Neural cell (in vitro differentiated cells): Measurements from ENCODE around the gene IQGAP1. TPM values are rescaled to one million over a fixed set of nuclear protein-coding genes. Genes with fewer than 3 reads are reported as not detected.

Source experiments
- H2AFZ ChIP-seq: fragments of 200-600, 300-800 bp; sonication (generic), shearing (Covaris generic); 2 replicates; pipeline ENCODE4 v1.6.0; 2014; ENCODE audit warnings: low read depth, mild to moderate bottlenecking, antibody characterized with exemption, low read length, moderate library complexity
- H3F3A ChIP-seq: fragments of 200-600 bp; shearing (Covaris generic); 2 replicates; pipeline ENCODE4 v1.6.1; 2016; ENCODE audit warnings: mild to moderate bottlenecking, moderate library complexity, mixed read lengths, antibody characterized with exemption, low read length; ENCODE audit not compliant: insufficient read depth, poor library complexity, severe bottlenecking
- H3K27ac ChIP-seq: fragments of 200-600, 300-800 bp; sonication (generic), shearing (Covaris generic); 2 replicates; pipeline ENCODE4 v1.5.1; 2014; ENCODE audit warnings: mild to moderate bottlenecking, low read length, moderate library complexity
- H3K27me3 ChIP-seq: fragments of 300-800, 200-600 bp; sonication (generic), shearing (Covaris generic); 2 replicates; pipeline ENCODE4 v1.6.0; 2014; ENCODE audit warnings: mild to moderate bottlenecking, low read depth, low read length, moderate library complexity; ENCODE audit not compliant: insufficient read depth
- H3K36me3 ChIP-seq: fragments of 300-800, 200-600 bp; sonication (generic), shearing (Covaris generic); 2 replicates; pipeline ENCODE4 v1.5.1; 2014; ENCODE audit warnings: mild to moderate bottlenecking, antibody characterized with exemption, low read length, moderate library complexity; ENCODE audit not compliant: insufficient read depth
- H3K4me2 ChIP-seq: fragments of 300-800, 200-600 bp; sonication (generic), shearing (Covaris generic); 2 replicates; pipeline ENCODE4 v1.6.0; 2014; ENCODE audit warnings: mild to moderate bottlenecking, low read length
- H3K4me3 ChIP-seq: fragments of 300-800, 200-600 bp; sonication (generic), shearing (Covaris generic); 2 replicates; pipeline ENCODE4 v1.5.1; 2014; ENCODE audit warnings: mild to moderate bottlenecking, low read length, moderate library complexity
- H3K79me2 ChIP-seq: fragments of 200-600 bp; shearing (Covaris generic); replicated peaks from 2 replicates; pipeline ENCODE4 v1.6.0; 2014; ENCODE audit warnings: mild to moderate bottlenecking, low read length, moderate library complexity; ENCODE audit not compliant: insufficient read depth
- H3K9ac ChIP-seq: fragments of 300-800, 200-600 bp; sonication (generic), shearing (Covaris generic); 2 replicates; pipeline ENCODE4 v1.6.1; 2016; ENCODE audit warnings: mild to moderate bottlenecking, low read length, mixed read lengths
- H3K9me2 ChIP-seq: fragments of 200-600 bp; shearing (Covaris generic); 2 replicates; pipeline ENCODE4 v1.6.1; 2016; ENCODE audit warnings: mild to moderate bottlenecking, low read length, mixed read lengths; ENCODE audit not compliant: insufficient read depth
- H3K9me3 ChIP-seq: fragments of 200-600, 300-800 bp; sonication (generic), shearing (Covaris generic); 2 replicates; pipeline ENCODE4 v1.6.1; 2016; ENCODE audit warnings: mild to moderate bottlenecking, mixed run types, low read length, moderate library complexity, mixed read lengths
- H4K20me1 ChIP-seq: fragments of 200-600 bp; shearing (Covaris generic); 2 replicates; pipeline ENCODE4 v1.6.1; 2016; ENCODE audit warnings: mild to moderate bottlenecking, mixed run types; ENCODE audit not compliant: insufficient read depth
- CTCF ChIP-seq: fragments of 450-650 bp; IDR thresholded peaks from 2 replicates; pipeline ENCODE4 v1.5.1; 2014; ENCODE audit warnings: antibody characterized with exemption, mild to moderate bottlenecking, moderate library complexity; ENCODE audit not compliant: poor library complexity, severe bottlenecking
- EP300 ChIP-seq: fragments of 450-650 bp; conservative IDR thresholded peaks from 2 replicates; pipeline ENCODE4 v1.6.1; 2014; ENCODE audit warnings: antibody characterized with exemption, mild to moderate bottlenecking, moderate library complexity; ENCODE audit not compliant: poor library complexity, severe bottlenecking
- EZH2 ChIP-seq: fragments of 200-600, 300-800 bp; shearing (Covaris generic), sonication (generic); IDR thresholded peaks from 2 replicates; pipeline ENCODE4 v1.6.1; 2014; ENCODE audit warnings: antibody characterized with exemption, low read length, borderline replicate concordance, mild to moderate bottlenecking; ENCODE audit not compliant: insufficient read depth, poor library complexity, severe bottlenecking
- MXI1 ChIP-seq: fragments of 450-650 bp; conservative IDR thresholded peaks from 2 replicates; pipeline ENCODE4 v1.6.1; 2014; ENCODE audit warnings: antibody characterized with exemption, mild to moderate bottlenecking; ENCODE audit not compliant: poor library complexity, severe bottlenecking
- POLR2AphosphoS5 ChIP-seq: IDR thresholded peaks from 2 replicates; pipeline ENCODE4 v1.6.1; 2012
- RAD21 ChIP-seq: fragments of 450-650 bp; conservative IDR thresholded peaks from 2 replicates; pipeline ENCODE4 v1.6.1; 2014; ENCODE audit warnings: antibody characterized with exemption, mild to moderate bottlenecking, moderate library complexity
- SMC3 ChIP-seq: fragments of 450-650 bp; conservative IDR thresholded peaks from 2 replicates; pipeline ENCODE4 v1.6.1; 2014; ENCODE audit warnings: antibody characterized with exemption, mild to moderate bottlenecking, moderate library complexity; ENCODE audit not compliant: poor library complexity
- TAF1 ChIP-seq: IDR thresholded peaks from 2 replicates; pipeline ENCODE4 v1.6.1; 2012; ENCODE audit warnings: low read depth
- polyA plus RNA-seq: library from polyadenylated mRNA; depleted of rRNA; stranded (reverse); fragments of >200 nt; gene quantifications from 2 replicates; pipeline ENCODE4 v1.2.3, GENCODE V29; 2014
- TF ChIP-seq, protein P1 (sequence below): IDR thresholded peaks from 2 replicates; pipeline ENCODE4 v1.6.1; 2012; ENCODE audit warnings: borderline replicate concordance

IQGAP1 gene
- polyA plus RNA-seq, 1 donor from 2014 or later = 16.6 TPM

- peaks cover 6% of the 10 kb centered on the region for H3K36me3 ChIP-seq
- no peaks in the 10 kb centered on the region for H3K9me3 ChIP-seq
- no peak overlapping the region for H3K27ac ChIP-seq
- no peak overlapping the region for H2AFZ ChIP-seq
- H3K4me3 ChIP-seq = no peak overlapping the region
- H3F3A ChIP-seq = no peaks in the 10 kb centered on the region
- TF ChIP-seq RAD21 (no peak), EP300 (no peak)
- H3K4me2 ChIP-seq = no peak overlapping the region
- no peaks in the 10 kb centered on the region for H3K27me3 ChIP-seq
- no peaks in the 10 kb centered on the region for H3K9me2 ChIP-seq
- H3K79me2 ChIP-seq = no peaks in the 10 kb centered on the region
- no peaks in the 10 kb centered on the region for H4K20me1 ChIP-seq
- no peak overlapping the region for H3K9ac ChIP-seq
Measured at GRCh38 chr15:90489944-90490343, 101.9 kb downstream of the IQGAP1 start.

- H3K79me2 ChIP-seq = no peaks in the 10 kb centered on the region
- H3K9ac ChIP-seq = no peak overlapping the region
- no peaks in the 10 kb centered on the region for H4K20me1 ChIP-seq
- no peaks in the 10 kb centered on the region for H3K27me3 ChIP-seq
- H3F3A ChIP-seq = no peaks in the 10 kb centered on the region
- H3K4me2 ChIP-seq = no peak overlapping the region
- H3K9me3 ChIP-seq = no peaks in the 10 kb centered on the region
- H3K4me3 ChIP-seq = no peak overlapping the region
- no peak overlapping the region for H2AFZ ChIP-seq
- peaks cover 6% of the 10 kb centered on the region for H3K36me3 ChIP-seq
- TF ChIP-seq MXI1 (no peak), TAF1 (no peak), SMC3 (no peak), CTCF (no peak), POLR2AphosphoS5 (no peak), RAD21 (no peak), EP300 (no peak), EZH2 (no peak)
- TF ChIP-seq, protein P1, sequence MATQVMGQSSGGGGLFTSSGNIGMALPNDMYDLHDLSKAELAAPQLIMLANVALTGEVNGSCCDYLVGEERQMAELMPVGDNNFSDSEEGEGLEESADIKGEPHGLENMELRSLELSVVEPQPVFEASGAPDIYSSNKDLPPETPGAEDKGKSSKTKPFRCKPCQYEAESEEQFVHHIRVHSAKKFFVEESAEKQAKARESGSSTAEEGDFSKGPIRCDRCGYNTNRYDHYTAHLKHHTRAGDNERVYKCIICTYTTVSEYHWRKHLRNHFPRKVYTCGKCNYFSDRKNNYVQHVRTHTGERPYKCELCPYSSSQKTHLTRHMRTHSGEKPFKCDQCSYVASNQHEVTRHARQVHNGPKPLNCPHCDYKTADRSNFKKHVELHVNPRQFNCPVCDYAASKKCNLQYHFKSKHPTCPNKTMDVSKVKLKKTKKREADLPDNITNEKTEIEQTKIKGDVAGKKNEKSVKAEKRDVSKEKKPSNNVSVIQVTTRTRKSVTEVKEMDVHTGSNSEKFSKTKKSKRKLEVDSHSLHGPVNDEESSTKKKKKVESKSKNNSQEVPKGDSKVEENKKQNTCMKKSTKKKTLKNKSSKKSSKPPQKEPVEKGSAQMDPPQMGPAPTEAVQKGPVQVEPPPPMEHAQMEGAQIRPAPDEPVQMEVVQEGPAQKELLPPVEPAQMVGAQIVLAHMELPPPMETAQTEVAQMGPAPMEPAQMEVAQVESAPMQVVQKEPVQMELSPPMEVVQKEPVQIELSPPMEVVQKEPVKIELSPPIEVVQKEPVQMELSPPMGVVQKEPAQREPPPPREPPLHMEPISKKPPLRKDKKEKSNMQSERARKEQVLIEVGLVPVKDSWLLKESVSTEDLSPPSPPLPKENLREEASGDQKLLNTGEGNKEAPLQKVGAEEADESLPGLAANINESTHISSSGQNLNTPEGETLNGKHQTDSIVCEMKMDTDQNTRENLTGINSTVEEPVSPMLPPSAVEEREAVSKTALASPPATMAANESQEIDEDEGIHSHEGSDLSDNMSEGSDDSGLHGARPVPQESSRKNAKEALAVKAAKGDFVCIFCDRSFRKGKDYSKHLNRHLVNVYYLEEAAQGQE = no peak
- no peaks in the 10 kb centered on the region for H3K9me2 ChIP-seq
- no peak overlapping the region for H3K27ac ChIP-seq
Measured at GRCh38 chr15:90493647-90494046, 105.6 kb downstream of the IQGAP1 start.

DNA sequence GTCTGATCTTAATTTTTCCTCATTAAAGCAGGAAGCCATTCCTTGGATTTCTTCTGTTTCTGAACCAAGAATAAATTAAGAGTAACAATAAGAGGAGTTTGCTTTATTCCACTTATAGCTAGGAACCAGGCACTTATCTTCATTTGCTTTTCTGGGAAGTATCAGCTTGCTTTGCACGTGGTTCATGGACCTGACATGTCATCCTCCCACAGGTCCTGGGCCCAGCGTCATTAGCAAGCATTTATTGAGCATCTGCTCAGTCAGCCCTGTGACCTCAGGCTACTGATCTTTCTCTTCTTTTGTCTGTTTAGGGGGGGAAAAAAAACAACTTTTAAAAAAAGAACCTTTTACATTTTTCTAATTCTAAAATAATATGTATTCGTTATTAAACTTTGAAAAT lies 107.0 kb downstream of the IQGAP1 start:
- Histone ChIP-seq H3K79me2 (no peaks in the 10 kb centered on the region), H3K9ac (no peak overlapping the region), H2AFZ (no peak overlapping the region), H3K36me3 (peaks cover 6% of the 10 kb centered on the region), H3K4me3 (no peak overlapping the region), H4K20me1 (no peaks in the 10 kb centered on the region), H3K27me3 (no peaks in the 10 kb centered on the region), H3K27ac (no peak overlapping the region), H3K9me3 (no peaks in the 10 kb centered on the region), H3K9me2 (no peaks in the 10 kb centered on the region), H3K4me2 (no peak overlapping the region), H3F3A (no peaks in the 10 kb centered on the region)
- TF ChIP-seq MXI1 = no peak
- no peak for TF ChIP-seq SMC3
- no peak for TF ChIP-seq EP300
- no peak for TF ChIP-seq RAD21
- TF ChIP-seq TAF1 = no peak
- no peak for TF ChIP-seq POLR2AphosphoS5
- no peak for TF ChIP-seq EZH2
- no peak for TF ChIP-seq CTCF
- TF ChIP-seq, protein P1 = no peak
